WTC11 (cell line): ENCODE measurements around the gene MCF2L2. TPM values are rescaled to one million over a fixed set of nuclear protein-coding genes. Genes with fewer than 3 reads are reported as not detected.

Experiments used
- ATAC-seq: fragments of 200-7000 bp; cut with Tn5 transposase; 2 replicates; pipeline ENCODE4 v1.10.0; 2021; ENCODE audit warnings: mild to moderate bottlenecking, moderate library complexity
- CTCF ChIA-PET: fragments of 300-600 bp; sonication (Branson Sonifier 250); formaldehyde crosslinking; loops from one replicate; lab custom pipeline; 2021; ENCODE audit warnings: antibody characterized with exemption; lab: Charles Lee
- POLR2A ChIA-PET: fragments of 350-600 bp; sonication (Branson Sonifier 250); formaldehyde crosslinking; loops from one replicate; lab custom pipeline; 2021; ENCODE audit warnings: antibody characterized with exemption; lab: Charles Lee
- DNase-seq: peaks from one replicate; pipeline ENCODE4 v3.0.0; 2021; ENCODE audit warnings: low spot score
- H3K27ac Mint-ChIP-seq: 2 replicates; pipeline ENCODE4 v1.8.0; 2021; ENCODE audit warnings: mixed read lengths
- H3K27me3 Mint-ChIP-seq: 2 replicates; pipeline ENCODE4 v1.8.0; 2021; ENCODE audit warnings: low read depth, mild to moderate bottlenecking, moderate library complexity, mixed read lengths
- H3K36me3 Mint-ChIP-seq: 2 replicates; pipeline ENCODE4 v1.8.0; 2021; ENCODE audit warnings: mixed read lengths
- H3K4me1 Mint-ChIP-seq: 2 replicates; pipeline ENCODE4 v1.8.0; 2022; ENCODE audit warnings: mixed read lengths
- H3K4me3 Mint-ChIP-seq: 2 replicates; pipeline ENCODE4 v1.8.0; 2021; ENCODE audit warnings: mild to moderate bottlenecking, moderate library complexity, mixed read lengths
- H3K9me3 Mint-ChIP-seq: 2 replicates; pipeline ENCODE4 v1.8.0; 2021; ENCODE audit warnings: mixed read lengths
- ATF1 ChIP-seq: sonication (generic); formaldehyde crosslinking; IDR thresholded peaks from 2 replicates; pipeline ENCODE4 v1.8.1; 2023; ENCODE audit warnings: mild to moderate bottlenecking, moderate library complexity, missing genetic modification reagents
- ATF6 ChIP-seq: sonication (generic); formaldehyde crosslinking; IDR thresholded peaks from 2 replicates; pipeline ENCODE4 v1.8.1; 2023; ENCODE audit warnings: mild to moderate bottlenecking, missing genetic modification reagents
- ESRRA ChIP-seq: sonication (generic); formaldehyde crosslinking; IDR thresholded peaks from 2 replicates; pipeline ENCODE4 v1.8.1; 2022; ENCODE audit warnings: mild to moderate bottlenecking, missing genetic modification reagents, borderline replicate concordance
- GABPB1 ChIP-seq: sonication (generic); formaldehyde crosslinking; IDR thresholded peaks from 2 replicates; pipeline ENCODE4 v1.8.1; 2023; ENCODE audit warnings: mild to moderate bottlenecking, missing genetic modification reagents
- HMGXB4 ChIP-seq: sonication (generic); formaldehyde crosslinking; IDR thresholded peaks from 2 replicates; pipeline ENCODE4 v1.8.1; 2023; ENCODE audit warnings: mild to moderate bottlenecking, moderate library complexity, missing genetic modification reagents
- PRDM15 ChIP-seq: sonication (generic); formaldehyde crosslinking; IDR thresholded peaks from 2 replicates; pipeline ENCODE4 v1.8.0; 2022; ENCODE audit warnings: missing genetic modification reagents
- PRRX2 ChIP-seq: fragments of 250-450 bp; sonication (Bioruptor Pico); IDR thresholded peaks from 2 replicates; pipeline ENCODE4 v1.8.0; 2021; ENCODE audit warnings: mild to moderate bottlenecking
- SMAD3 ChIP-seq: sonication (generic); formaldehyde crosslinking; IDR thresholded peaks from 2 replicates; pipeline ENCODE4 v1.8.0; 2022; ENCODE audit warnings: missing genetic modification reagents, mild to moderate bottlenecking, borderline replicate concordance
- SMAD4 ChIP-seq: sonication (generic); formaldehyde crosslinking; IDR thresholded peaks from 2 replicates; pipeline ENCODE4 v1.8.0; 2022; ENCODE audit warnings: mild to moderate bottlenecking, missing genetic modification reagents
- TEAD4 ChIP-seq: sonication (generic); formaldehyde crosslinking; IDR thresholded peaks from 2 replicates; pipeline ENCODE4 v1.8.0; 2022; ENCODE audit warnings: mild to moderate bottlenecking, missing genetic modification reagents
- USF2 ChIP-seq: sonication (generic); formaldehyde crosslinking; IDR thresholded peaks from 2 replicates; pipeline ENCODE4 v1.8.1; 2023; ENCODE audit warnings: mild to moderate bottlenecking, missing genetic modification reagents, moderate library complexity
- ZMAT4 ChIP-seq: fragments of 250-450 bp; sonication (Bioruptor Pico); IDR thresholded peaks from 2 replicates; pipeline ENCODE4 v1.9.0; 2021; ENCODE audit warnings: mild to moderate bottlenecking
- total RNA-seq: library from RNA; stranded (reverse); gene quantifications from 3 replicates; pipeline ENCODE4 v1.2.3, GENCODE V29; 2021
- TF ChIP-seq, protein P1 (sequence below): fragments of 250-450 bp; sonication (Bioruptor Pico); IDR thresholded peaks from 2 replicates; pipeline ENCODE4 v1.9.0; 2021; ENCODE audit warnings: moderate library complexity, mild to moderate bottlenecking, inconsistent platforms, borderline replicate concordance
- TF ChIP-seq, protein P2 (sequence below): sonication (generic); formaldehyde crosslinking; IDR thresholded peaks from 2 replicates; pipeline ENCODE4 v1.8.1; 2022; ENCODE audit warnings: low read depth, mild to moderate bottlenecking, moderate library complexity, missing genetic modification reagents, borderline replicate concordance
- TF ChIP-seq, protein P3 (sequence below): sonication (generic); formaldehyde crosslinking; IDR thresholded peaks from 2 replicates; pipeline ENCODE4 v1.8.1; 2023; ENCODE audit warnings: mild to moderate bottlenecking, missing genetic modification reagents
- TF ChIP-seq, protein P4 (sequence below): fragments of 250-450 bp; sonication (Bioruptor Pico); IDR thresholded peaks from 2 replicates; pipeline ENCODE4 v1.8.0; 2021; ENCODE audit warnings: mild to moderate bottlenecking
- TF ChIP-seq, protein P5 (sequence below): sonication (generic); formaldehyde crosslinking; IDR thresholded peaks from 2 replicates; pipeline ENCODE4 v1.8.1; 2023; ENCODE audit warnings: mild to moderate bottlenecking, missing genetic modification reagents, moderate library complexity

Gene MCF2L2
- total RNA-seq, 1 experiment from 2014 or later = 7.5 TPM

- TF ChIP-seq, protein P1, sequence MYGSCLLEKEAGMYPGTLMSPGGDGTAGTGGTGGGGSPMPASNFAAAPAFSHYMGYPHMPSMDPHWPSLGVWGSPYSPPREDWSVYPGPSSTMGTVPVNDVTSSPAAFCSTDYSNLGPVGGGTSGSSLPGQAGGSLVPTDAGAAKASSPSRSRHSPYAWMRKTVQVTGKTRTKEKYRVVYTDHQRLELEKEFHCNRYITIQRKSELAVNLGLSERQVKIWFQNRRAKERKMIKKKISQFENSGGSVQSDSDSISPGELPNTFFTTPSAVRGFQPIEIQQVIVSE = no peak
- TF ChIP-seq, protein P2, sequence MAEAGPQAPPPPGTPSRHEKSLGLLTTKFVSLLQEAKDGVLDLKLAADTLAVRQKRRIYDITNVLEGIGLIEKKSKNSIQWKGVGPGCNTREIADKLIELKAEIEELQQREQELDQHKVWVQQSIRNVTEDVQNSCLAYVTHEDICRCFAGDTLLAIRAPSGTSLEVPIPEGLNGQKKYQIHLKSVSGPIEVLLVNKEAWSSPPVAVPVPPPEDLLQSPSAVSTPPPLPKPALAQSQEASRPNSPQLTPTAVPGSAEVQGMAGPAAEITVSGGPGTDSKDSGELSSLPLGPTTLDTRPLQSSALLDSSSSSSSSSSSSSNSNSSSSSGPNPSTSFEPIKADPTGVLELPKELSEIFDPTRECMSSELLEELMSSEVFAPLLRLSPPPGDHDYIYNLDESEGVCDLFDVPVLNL (CRISPR knock-in tag) = no peak
- no peak for TF ChIP-seq HMGXB4 (CRISPR knock-in tag)
- TF ChIP-seq USF2 (CRISPR knock-in tag) = no peak
- TF ChIP-seq ATF6 (CRISPR knock-in tag) = no peak
- TF ChIP-seq, protein P3, sequence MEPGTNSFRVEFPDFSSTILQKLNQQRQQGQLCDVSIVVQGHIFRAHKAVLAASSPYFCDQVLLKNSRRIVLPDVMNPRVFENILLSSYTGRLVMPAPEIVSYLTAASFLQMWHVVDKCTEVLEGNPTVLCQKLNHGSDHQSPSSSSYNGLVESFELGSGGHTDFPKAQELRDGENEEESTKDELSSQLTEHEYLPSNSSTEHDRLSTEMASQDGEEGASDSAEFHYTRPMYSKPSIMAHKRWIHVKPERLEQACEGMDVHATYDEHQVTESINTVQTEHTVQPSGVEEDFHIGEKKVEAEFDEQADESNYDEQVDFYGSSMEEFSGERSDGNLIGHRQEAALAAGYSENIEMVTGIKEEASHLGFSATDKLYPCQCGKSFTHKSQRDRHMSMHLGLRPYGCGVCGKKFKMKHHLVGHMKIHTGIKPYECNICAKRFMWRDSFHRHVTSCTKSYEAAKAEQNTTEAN = no peak
- TF ChIP-seq, protein P4, sequence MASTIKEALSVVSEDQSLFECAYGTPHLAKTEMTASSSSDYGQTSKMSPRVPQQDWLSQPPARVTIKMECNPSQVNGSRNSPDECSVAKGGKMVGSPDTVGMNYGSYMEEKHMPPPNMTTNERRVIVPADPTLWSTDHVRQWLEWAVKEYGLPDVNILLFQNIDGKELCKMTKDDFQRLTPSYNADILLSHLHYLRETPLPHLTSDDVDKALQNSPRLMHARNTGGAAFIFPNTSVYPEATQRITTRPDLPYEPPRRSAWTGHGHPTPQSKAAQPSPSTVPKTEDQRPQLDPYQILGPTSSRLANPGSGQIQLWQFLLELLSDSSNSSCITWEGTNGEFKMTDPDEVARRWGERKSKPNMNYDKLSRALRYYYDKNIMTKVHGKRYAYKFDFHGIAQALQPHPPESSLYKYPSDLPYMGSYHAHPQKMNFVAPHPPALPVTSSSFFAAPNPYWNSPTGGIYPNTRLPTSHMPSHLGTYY (CRISPR knock-in tag) = no peak
These were observed 184.2 kb downstream of the MCF2L2 start (continued) for GRCh38 chr3:183244219-183244618.

GRCh38 chr3:183242431-183242830, 186.0 kb downstream of the MCF2L2 start:
- peaks cover 36% of the 10 kb centered on the region for H3K9me3 Mint-ChIP-seq
- H3K36me3 Mint-ChIP-seq = peaks cover 34% of the 10 kb centered on the region
- ATAC-seq (no peak), DNase-seq (no peak)
- peaks cover 7% of the 10 kb centered on the region for H3K4me1 Mint-ChIP-seq
- POLR2A ChIA-PET = no interaction called here
- H3K27ac Mint-ChIP-seq = no peak overlapping the region
- CTCF ChIA-PET = no interaction called here
- no peak overlapping the region for H3K4me3 Mint-ChIP-seq
- peaks cover 7% of the 10 kb centered on the region for H3K27me3 Mint-ChIP-seq
- TF ChIP-seq ZMAT4 (CRISPR knock-in tag) (no peak), PRDM15 (no peak), ESRRA (CRISPR knock-in tag) (no peak), SMAD4 (CRISPR knock-in tag) (no peak), TEAD4 (CRISPR knock-in tag) (no peak), GABPB1 (no peak), ATF1 (no peak), SMAD3 (CRISPR knock-in tag) (no peak), PRRX2 (CRISPR knock-in tag) (no peak)
- TF ChIP-seq, protein P4 (CRISPR knock-in tag) = no peak
- TF ChIP-seq, protein P5, sequence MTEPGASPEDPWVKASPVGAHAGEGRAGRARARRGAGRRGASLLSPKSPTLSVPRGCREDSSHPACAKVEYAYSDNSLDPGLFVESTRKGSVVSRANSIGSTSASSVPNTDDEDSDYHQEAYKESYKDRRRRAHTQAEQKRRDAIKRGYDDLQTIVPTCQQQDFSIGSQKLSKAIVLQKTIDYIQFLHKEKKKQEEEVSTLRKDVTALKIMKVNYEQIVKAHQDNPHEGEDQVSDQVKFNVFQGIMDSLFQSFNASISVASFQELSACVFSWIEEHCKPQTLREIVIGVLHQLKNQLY = no peak
- TF ChIP-seq, protein P3 = no peak
